ENCODE results near the gene SLC31A1. TPM values are rescaled to one million over a fixed set of nuclear protein-coding genes. Genes with fewer than 3 reads are reported as not detected.

Gene SLC31A1
- total RNA-seq, 1 experiment from 2014 or later: 34.4 TPM

GRCh38 chr9:113281356-113281755 is 60.0 kb downstream of the SLC31A1 start:
- no peak overlapping the region for H3K4ac ChIP-seq (ENCODE audit: low read depth, low read length)
- H2BK5ac ChIP-seq (ENCODE audit: insufficient read length, low read length): no peak overlapping the region
- H3K9me3 ChIP-seq (ENCODE audit: control insufficient read depth, low read depth, low read length): no peaks in the 10 kb centered on the region
- H3K27ac ChIP-seq (ENCODE audit: insufficient read length, low read depth, low read length): no peak overlapping the region
- H3K79me1 ChIP-seq (ENCODE audit: insufficient read depth, low read depth, low read length, poor library complexity, severe bottlenecking): no peaks in the 10 kb centered on the region
- no peak overlapping the region for H2BK20ac ChIP-seq (ENCODE audit: low read depth, low read length, poor library complexity, severe bottlenecking)
- H4K8ac ChIP-seq (replicated peaks; ENCODE audit: insufficient read length, low read depth, low read length): no peak overlapping the region
- no peak overlapping the region for H3K56ac ChIP-seq (ENCODE audit: insufficient read length, low read depth, low read length)
- H2AK5ac ChIP-seq (ENCODE audit: insufficient read length, low read length): no peak overlapping the region
- H3K27me3 ChIP-seq (ENCODE audit: insufficient read depth, low read length): no peaks in the 10 kb centered on the region
- Mint-ChIP-seq H3K4me1 (peaks cover 3 to 4% of the 10 kb centered on the region in 2 experiments; a peak in 2 of 4 replicates), H3K9me3 (no peaks in the 10 kb centered on the region), H3K4me3 (no peak overlapping the region; a peak in 1 of 5 replicates), H3K27ac (no peak overlapping the region), H3K27me3 (ENCODE audit: low read depth) (no peaks in the 10 kb centered on the region), H3K36me3 (ENCODE audit: insufficient read depth in 1 of 3, low read depth in 3 of 3) (peaks cover 49 to 80% (median 78%) of the 10 kb centered on the region in 3 experiments; a peak in 6 of 7 replicates)
- no peak for DNase-seq
- H3K23ac ChIP-seq (ENCODE audit: insufficient read length, low read depth, low read length): no peak overlapping the region
- peaks cover 1% of the 10 kb centered on the region for H3K23me2 ChIP-seq (ENCODE audit: insufficient read length, low read depth, low read length, poor library complexity, severe bottlenecking)
- H3T11ph ChIP-seq (ENCODE audit: low read length): no peak overlapping the region
- no peak overlapping the region for H3K9ac ChIP-seq (ENCODE audit: extremely low read depth, insufficient read length, low read length)
- H3K18ac ChIP-seq (ENCODE audit: insufficient read length, low read depth, low read length): no peak overlapping the region
- TF ChIP-seq, protein P1, sequence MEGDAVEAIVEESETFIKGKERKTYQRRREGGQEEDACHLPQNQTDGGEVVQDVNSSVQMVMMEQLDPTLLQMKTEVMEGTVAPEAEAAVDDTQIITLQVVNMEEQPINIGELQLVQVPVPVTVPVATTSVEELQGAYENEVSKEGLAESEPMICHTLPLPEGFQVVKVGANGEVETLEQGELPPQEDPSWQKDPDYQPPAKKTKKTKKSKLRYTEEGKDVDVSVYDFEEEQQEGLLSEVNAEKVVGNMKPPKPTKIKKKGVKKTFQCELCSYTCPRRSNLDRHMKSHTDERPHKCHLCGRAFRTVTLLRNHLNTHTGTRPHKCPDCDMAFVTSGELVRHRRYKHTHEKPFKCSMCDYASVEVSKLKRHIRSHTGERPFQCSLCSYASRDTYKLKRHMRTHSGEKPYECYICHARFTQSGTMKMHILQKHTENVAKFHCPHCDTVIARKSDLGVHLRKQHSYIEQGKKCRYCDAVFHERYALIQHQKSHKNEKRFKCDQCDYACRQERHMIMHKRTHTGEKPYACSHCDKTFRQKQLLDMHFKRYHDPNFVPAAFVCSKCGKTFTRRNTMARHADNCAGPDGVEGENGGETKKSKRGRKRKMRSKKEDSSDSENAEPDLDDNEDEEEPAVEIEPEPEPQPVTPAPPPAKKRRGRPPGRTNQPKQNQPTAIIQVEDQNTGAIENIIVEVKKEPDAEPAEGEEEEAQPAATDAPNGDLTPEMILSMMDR (conservative IDR thresholded peaks at IDR 0.05): no peak
- H4K5ac ChIP-seq (ENCODE audit: insufficient read length, low read depth, low read length): no peak overlapping the region
- H3K4me2 ChIP-seq (ENCODE audit: insufficient read depth, insufficient read length, low read length): no peak overlapping the region
- no peak overlapping the region for H3K14ac ChIP-seq (ENCODE audit: insufficient read depth, low read length)
- no peak overlapping the region for H4K91ac ChIP-seq (ENCODE audit: insufficient read length, low read depth, low read length)
- H2BK12ac ChIP-seq (ENCODE audit: insufficient read length, low read depth, low read length): no peak overlapping the region
- H3K79me2 ChIP-seq (ENCODE audit: insufficient read depth, low read length): peaks cover under 1% of the 10 kb centered on the region
- H3K4me1 ChIP-seq (ENCODE audit: insufficient read depth, low read length): no peaks in the 10 kb centered on the region; the same call in 1 of the 2 replicates
- H2AFZ ChIP-seq (ENCODE audit: low read length): no peak overlapping the region
- no peak overlapping the region for H2BK15ac ChIP-seq (ENCODE audit: low read depth, low read length)
- WGBS (ENCODE audit: extremely low coverage, insufficient read length, low lambda C conversion rate): no CpG with 5 or more reads among the region's 4 CpGs
- no peak overlapping the region for H2BK120ac ChIP-seq (ENCODE audit: low read depth, low read length, poor library complexity, severe bottlenecking)
- H4K20me1 ChIP-seq (ENCODE audit: control insufficient read depth, insufficient read depth, insufficient read length): no peaks in the 10 kb centered on the region

Data from H9 (cell line).